Tongue (tissue), 1 donor: ENCODE results near the gene SORL1-AS1.

Experiments
- DNase-seq: peaks from one replicate; pipeline ENCODE4 v3.0.0-alpha.2; 2015

Gene SORL1-AS1

DNA sequence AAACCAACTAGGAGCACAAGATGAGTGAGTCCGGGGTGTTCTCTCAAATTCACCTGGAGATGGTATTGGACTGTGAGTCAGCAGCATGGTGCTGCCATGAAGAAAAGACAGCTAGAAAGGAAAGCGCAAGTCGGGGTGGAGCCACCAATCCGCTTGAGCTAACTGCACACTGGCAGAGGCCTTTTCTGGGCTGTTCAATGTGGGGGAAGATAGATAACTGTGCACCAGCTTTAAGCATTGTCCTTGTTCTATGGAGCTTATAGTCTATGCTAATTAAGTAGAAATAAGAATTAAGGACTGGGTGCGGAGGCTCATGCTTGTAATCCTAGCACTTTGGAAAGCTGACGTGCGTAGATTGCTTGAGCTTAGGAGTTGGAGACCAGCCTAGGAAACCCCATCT lies 21.9 kb upstream of the SORL1-AS1 start:
- DNase-seq: no peak

DNA sequence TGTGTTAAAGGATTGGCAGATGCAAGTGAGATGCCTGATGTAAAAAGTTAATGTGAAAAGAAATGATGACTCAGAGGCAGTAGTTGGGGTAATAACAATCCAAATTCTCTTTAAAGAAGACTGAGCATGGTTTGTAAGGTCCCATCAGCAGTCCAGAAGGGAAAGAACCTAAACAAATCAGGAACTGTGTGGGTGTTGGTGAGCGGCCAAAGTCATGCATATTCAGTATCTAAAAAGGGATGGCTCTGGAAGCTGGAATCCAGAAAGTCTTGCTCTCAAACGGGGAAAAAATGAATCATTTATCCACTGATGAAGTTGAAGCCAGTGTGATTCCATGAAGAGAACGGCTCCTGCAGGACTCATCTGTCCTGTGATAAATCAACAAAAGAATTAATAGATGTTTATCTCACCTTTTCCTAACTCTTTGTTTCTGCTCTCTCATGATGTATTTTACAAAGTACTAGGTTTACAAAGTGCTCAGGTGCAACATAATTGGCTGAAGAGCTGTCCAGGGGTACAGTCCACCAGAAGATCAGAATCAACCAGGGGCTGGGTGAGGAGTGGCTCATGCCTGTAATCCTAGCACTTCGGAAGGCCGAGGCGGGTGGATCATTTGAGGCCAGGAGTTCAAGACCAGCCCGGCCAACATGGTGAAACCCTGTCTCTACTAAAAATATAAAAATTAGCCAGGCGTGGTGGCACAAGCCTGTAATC lies 20.5 kb upstream of the SORL1-AS1 start:
- no peak for DNase-seq

DNA sequence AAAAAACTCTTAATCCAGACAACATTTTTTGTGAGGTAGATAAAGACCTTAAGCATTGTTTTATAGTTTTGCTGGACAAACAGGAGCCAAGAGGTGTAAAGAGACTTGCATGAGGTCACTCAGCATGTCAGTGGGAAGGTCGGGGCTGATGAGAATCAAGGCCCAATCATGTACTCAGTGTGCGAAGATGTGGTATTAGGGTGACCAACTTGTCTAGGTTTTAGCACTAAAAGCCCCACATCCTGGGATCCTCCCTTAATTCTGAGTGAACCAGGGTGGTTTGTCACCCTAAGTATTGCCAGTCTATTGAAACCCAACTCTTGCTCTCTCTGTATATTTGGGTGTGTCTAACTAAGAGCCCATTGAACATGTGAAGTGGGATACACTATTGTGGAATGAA lies 19.5 kb upstream of the SORL1-AS1 start:
- no peak for DNase-seq

DNA sequence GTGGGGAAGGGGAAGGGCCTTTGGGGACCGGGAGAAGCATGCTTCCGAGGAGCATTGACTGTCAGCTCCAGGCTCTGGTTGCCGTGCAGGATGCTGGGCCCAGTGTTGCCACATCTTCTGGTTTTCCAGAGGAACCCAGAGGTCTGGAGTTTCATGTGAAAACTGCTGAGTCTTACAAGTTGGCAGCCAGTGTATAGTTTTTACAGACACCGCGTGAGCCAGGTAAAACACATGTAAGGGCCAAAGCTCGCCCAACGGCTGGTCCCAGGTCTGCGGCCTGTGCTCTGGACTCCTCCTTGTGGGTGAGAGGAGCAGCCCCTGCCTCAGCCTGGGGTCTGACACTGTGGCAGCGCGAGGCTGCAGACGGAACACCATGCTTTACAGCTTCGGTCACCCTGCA lies 18.4 kb upstream of the SORL1-AS1 start:
- DNase-seq: no peak

DNA sequence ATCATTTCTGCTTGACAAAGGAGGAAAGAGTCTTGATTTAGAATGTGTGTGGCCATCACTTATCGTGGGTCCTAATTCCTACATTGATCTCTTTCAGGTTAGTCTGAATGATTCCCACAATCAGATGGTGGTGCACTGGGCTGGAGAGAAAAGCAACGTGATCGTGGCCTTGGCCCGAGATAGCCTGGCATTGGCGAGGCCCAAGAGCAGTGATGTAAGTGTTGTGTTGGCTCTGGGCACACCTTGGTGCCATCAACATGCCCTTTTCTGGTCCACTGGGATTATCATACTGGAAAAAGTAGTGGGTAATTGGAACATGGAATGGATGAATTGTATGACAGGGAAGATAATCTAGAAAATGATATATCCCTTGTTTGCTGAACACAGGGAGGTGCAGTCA lies 17.1 kb upstream of the SORL1-AS1 start:
- DNase-seq: no peak

DNA sequence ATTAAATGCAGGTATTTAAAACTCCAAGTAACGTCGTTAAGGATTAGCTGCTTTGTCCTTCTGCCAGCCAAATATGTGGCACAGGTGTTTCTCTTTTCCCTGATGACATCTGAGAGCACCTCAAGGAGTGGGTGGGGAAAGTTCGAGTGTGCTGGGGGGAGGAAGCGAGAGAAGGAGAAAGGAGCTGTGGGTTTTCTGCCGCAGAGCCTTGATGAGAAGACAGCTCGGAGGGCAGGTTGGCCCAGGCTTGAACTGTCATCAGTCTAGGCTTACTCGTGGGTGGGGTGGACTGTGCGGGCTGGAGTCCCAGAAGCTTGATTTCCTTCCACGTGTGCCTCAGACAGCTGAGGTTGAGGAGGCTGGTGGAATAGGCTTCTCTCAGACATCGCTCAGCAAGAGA lies 15.2 kb upstream of the SORL1-AS1 start:
- DNase-seq: peak; percentile 52

DNA sequence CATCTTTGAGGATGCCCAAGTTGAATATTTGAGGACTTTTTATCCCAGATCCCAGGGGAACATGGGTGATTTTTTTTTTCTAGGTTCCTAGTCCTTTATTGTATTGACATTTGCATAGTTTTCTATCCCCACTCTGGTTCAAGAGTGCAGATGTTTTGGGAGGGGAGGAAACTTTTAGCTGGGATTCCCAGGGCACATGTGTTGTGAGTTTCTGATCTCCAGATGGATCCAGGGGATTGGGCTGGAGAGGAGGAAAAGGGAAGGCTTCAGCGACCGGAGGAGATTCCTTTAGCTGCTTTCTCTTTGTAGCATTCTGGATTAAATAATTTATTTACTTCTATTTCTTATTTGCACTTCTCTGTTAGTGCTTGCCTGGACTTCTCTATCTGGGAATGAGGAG lies 14.7 kb upstream of the SORL1-AS1 start:
- DNase-seq: peak; percentile 14

DNA sequence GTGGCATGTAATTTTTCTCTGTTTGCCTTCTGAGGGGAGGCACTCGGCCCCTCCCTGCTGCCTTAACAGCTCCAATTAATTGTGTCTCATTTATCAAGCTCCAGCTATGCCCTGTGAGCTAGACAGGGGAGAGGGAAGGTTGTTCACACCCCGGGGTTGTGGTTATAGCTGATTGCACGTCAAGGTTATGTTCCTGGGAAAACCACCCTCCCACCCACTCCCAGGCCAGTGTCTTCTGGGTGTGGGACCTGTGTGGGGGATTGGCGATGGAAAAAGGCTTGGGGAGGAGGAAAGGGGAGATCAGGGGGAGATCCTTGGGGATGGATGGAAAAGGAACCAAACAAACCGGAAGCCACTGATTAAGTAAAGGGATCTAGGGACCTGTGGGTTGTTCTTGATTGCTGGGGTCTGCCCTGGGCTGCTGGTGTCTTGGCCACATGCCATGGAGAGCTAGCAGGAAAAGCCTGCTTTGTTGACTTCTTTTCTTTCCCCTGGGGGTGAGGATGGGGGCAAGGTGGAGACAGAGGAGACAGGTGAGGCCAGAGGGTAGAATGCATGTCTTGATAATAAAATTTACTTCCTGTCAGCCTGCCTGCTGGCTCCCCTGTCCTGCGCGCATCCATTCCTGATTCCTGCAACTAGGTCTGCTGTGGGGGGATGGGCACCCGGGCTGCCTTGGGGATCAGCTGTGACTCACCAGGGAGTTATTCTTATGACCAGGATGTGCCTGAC lies 13.5 kb upstream of the SORL1-AS1 start:
- DNase-seq: peak; percentile 67

DNA sequence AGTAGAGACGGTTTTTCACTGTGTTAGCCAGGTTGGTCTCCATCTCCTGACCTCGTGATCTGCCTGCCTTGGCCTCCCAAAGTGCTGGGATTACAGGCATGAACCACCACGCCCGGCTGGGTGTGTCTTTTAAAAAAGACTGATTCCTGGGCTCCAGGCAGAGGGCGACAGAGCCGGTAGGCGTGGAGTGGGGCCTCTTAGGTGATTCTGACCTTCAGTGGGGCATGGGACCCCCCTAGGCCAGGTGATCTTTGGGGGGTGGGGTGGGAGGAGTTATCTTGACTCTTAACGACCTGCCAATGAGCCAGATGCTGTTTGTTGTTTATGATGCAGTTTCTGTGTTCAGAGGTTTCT lies 12.9 kb upstream of the SORL1-AS1 start:
- DNase-seq: no peak

DNA sequence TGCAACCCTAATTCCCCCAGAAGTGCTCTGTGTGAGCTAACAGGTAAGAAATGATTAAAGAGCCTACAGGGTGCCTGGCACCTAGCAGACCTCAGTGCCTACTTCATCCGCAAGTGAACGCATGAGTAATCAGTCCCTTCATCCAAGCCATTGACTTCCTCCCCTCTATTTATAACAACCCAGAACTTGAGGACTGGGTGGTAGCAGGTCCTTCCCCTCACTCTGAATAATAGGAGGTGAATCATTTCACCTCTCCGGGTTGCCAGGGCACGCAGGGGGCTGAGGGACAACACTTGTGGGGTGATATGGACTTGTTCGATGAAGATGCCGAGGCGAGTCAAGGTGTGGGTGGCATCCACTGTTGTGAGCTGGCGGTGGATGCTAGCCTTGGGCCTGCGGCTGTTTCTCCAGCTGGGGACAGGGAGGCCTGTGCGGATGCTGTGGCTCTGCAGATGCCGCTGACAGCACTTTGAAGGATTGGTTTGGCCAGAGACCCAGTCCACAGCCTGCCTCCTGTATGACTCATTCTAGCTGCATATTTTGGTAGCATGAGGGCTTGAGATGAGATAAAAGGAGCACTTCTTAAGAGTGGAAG lies 11.7 kb upstream of the SORL1-AS1 start:
- no peak for DNase-seq

DNA sequence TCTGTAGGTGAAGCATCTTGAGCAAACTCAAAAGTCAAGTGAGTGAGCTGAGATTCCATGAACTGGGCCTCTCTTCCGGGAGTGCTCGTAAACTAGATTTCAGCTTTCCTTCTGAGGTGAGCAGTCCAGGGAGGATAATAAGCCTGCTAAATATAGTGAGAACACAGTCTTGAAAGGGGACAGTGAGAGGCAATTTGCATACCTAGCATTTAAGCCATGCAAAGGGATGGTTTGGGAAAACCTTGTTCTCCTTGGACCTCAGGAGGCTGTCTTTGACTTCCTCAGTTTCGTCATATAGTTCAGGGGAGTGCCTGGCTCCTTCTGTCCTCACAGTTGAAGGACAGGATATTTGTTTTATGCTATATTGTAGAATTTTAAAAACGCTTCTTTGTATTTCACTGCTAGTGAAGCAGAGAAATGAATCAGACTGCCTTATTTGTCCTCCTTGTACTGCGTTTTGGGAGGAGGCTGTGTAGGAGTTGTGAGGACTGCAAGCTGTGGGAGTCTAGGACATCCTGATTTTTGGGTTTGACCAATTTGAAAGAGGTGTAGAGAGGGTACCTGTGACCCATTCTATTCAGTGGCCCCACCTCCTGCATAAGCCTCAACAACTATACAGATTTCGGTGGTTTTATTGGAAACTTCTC lies 11.0 kb upstream of the SORL1-AS1 start:
- DNase-seq: no peak

DNA sequence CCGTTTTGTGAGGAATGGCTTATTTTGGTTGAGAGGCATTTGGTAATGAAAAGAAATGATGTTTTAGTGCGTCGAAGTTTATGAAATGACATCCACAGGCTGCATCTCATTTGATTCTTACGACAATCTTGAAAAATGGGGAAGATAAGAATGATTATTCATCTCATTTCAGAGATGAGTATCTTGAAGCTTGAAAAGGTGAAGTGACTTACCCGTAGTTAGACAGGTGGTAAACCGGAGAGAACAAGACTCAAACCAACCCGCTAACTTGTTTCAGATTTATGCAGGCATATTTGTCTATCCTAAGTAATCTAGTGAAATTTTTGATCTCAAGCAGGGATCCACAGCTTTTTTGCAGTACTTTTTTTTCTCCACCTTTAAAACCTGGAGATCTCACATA lies 9.1 kb upstream of the SORL1-AS1 start:
- DNase-seq: no peak

DNA sequence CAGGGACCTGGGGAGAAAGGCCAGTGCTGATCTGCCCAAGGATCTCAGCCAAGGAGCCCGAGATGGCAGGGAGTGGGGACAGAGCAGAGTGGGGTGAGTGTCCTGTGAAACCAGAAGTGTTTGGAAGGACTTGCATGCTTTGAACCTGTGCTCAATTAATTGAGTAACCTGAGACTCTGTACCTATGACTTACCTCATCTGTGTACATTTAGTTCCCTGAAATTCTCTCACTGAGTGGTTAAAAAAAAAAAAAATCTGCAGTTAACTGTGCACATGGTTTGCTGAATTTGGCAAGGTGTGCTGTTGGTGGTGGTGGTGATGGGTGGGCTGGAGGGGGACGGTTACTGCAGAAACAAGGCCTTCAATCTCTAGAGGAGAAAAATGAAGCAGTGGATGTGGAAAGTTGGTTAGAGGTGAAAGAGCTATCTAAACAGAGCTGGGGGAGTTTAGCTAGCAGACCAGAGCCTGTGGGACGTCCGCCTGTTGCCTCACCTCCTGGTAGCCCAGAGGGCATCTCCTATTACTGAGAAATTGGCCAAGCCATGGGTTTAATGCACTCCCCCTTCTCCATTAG lies 8.3 kb upstream of the SORL1-AS1 start:
- no peak for DNase-seq

DNA sequence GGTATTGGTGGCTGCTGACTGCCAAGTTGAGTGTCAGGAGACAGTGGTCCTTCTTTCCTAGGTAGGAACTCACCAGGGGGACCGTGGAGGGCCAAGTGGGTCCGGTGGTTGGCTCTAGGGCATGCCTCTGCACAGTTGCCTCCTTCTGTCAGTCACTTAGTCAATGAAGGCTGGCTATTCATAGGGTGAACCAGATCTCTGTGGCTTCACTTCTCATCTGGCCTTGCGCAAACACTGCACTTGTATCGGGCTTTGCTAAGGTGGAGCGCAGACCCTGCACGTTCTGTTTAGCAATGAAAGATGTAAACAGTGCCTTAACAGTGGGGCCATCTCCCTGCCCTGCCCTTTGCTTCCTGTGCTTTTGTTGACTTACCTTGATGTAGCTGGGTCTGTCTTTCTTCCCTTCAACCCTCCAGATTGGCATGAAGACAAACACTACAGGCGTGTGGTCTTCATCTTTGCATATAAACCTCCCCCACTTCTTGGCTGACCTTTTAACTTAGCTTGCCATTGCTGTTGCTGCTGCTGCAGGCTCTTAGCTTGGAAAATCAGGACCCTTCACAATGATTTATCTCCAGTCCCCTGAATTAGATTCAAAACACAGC lies 6.7 kb upstream of the SORL1-AS1 start:
- DNase-seq: no peak

DNA sequence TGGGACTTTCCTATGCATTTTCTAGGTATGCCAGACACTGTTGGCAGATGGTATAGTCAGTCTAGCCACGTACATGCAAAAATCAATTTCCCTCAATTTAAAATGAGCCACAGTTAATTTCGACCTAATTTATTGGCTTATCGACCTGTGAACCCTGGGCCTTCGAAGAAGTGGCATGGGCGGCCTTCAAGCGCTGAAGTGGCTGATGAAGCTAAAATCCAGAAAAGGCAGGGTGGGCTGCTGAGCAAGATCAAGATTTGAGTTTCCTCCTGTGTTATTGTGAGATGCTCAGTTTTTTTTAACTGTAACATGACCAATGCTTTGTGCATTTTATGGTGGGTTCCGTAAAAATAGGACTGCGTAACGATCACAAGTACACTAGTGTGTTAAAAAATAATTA lies 5.8 kb upstream of the SORL1-AS1 start:
- DNase-seq: no peak

DNA sequence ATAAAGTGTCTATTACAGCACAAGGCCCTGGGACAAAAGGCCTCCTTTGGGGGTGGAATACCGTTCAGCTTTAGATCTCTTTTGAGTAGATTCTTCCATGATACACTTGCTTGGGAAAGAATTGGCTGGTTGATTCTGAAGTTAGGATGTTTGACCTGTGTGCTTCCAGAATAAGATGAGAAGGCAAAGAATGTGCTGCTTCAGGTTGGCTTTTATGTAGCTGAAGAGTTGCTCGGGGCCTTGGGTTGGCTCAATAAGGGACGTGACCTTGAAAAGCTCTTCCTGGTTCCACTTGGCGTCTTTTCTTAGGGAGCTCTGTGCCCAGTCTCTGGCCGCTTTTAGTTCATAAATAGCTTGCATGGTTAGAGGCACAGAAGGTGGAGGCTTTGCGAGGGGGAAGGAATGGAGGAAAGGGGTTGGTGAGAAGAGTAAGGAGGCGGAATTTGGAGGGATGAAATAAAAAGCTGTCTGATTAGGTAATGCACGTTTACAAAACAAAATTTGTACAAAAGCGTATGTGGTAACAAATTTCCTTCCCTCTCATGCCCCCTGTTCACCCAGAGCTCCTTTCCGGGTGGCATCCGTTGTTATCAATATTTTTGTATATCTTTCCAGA lies 4.2 kb upstream of the SORL1-AS1 start:
- DNase-seq: no peak

DNA sequence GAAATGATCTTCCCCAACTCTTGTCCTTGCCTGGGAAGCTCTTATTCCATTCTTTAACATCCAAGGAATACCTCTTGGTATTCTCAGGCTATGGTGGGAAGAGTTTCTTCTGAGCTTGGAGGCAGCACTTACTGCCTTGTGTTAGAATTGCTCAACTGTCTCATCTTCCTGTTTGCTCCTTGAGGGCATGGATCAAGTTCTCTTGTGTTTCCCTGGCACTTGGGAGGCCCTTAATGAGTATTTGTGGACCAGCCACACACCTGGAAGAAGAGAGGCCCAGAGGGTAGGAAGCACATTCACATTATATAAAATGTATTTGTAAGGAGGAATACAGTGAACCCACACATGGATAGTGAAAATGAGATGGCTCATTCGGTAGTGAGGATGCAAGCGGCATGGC lies 3.4 kb upstream of the SORL1-AS1 start:
- DNase-seq: no peak

DNA sequence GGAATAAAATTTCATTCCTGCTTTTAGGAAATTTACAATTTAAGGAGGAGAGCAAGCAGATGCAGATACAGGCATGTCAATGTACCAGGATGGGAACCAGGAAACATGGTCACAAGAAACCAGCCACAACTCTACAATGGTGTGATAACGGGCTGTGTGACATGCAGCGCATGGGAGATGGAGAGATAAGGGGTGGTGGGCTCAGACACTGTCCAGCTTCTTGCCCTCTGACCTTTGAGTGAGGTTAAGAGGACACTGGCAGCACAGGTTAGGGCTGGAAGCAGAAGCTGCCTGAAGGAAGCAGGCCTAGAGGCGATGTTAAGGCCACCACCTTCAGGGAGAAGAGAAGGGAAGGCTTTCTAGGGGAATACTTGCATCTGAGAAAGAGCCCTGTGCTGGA lies 2.3 kb upstream of the SORL1-AS1 start:
- no peak for DNase-seq

DNA sequence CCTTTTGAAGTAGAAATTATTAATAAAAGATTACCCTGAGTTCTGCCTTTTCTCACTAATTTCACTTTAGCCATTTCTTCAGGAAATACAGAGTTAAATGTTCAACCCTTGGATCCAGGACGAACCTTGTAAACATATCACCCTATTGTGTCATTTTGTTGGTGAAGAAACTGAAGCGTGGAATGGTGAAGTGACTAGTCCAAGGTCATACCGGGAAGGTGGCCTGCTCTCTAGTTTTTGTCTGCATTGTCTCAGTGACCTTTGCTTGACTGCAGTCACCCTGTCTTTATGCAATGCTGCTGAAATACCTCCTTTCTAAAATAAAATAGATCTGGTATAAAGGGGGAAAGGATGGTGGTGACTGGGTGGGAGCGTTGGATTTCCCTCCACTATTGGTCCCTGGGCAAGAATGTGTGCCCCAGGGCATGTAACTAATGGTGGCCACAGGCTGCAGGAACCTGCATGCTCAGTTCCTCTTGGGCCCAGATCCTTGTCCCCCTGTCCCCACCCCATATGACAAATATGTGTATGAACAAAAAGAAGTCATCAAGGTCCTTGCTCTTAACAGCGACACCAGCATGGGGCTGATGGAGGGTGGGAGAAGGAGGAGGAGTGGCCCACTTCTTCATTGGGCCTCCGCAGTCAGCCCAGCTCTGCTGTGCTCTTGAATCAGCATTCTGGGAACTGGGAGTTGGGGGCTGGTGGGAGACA lies 977 bp upstream of the SORL1-AS1 start:
- DNase-seq: no peak

DNA sequence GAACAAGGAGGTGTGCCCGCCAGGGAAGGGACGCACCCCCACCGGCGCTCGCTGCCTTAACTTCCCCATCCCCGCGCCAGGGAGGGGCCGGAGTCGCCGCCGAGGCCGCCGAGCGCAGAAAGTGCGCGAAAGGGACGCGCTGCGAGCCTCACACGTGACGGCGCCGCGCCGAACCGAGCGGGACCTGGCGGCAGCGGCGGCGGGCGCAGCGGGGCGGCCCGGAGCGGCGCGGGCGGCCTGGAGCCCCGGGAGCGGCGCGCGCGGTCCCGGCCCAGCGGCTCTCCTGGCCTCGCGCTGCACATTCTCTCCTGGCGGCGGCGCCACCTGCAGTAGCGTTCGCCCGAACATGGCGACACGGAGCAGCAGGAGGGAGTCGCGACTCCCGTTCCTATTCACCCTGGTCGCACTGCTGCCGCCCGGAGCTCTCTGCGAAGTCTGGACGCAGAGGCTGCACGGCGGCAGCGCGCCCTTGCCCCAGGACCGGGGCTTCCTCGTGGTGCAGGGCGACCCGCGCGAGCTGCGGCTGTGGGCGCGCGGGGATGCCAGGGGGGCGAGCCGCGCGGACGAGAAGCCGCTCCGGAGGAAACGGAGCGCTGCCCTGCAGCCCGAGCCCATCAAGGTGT lies 670 bp downstream of the SORL1-AS1 start, which contains the start of gene SORL1:
Gene SORL1 (plus strand): TSS at position 329 of the 623 bp plus-strand sequence. CDS start 18 bp downstream, at position 347.
- peak; percentile 88 for DNase-seq
